Loucy (cell line): Measurements from ENCODE around the gene TOR1AIP2.

Experiments
- EZH2phosphoT487 ChIP-seq: fragments of 200-600 bp; IDR thresholded peaks from 2 replicates; pipeline ENCODE4 v1.6.1; 2018; ENCODE audit warnings: antibody characterized with exemption, mild to moderate bottlenecking, moderate library complexity, borderline replicate concordance
- TF ChIP-seq, protein P1 (sequence below): fragments of 200-600 bp; sonication (generic); conservative IDR thresholded peaks from 2 replicates; pipeline ENCODE4 v1.5.1; 2014; ENCODE audit warnings: mild to moderate bottlenecking, antibody characterized with exemption, low read length

DNA sequence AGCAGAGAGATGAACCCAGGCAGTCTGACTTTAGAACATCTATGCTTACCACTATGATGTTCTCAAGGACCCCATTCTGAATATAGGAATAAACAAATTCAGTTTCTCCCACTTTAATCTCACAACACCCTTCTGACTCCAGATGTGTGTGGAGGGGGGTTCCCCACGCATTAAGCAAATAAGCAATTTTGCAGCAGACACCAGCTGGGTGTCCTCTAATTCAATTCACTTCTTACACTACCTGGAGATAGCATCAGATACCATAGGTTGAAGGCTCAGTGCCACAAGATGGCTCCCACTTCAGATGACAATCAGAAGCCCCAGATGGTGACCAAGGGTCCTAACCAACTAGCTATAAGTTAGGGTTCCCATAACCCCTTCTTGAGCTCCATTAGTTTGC is 46.7 kb upstream of the TOR1AIP2 start:
- TF ChIP-seq, protein P1, sequence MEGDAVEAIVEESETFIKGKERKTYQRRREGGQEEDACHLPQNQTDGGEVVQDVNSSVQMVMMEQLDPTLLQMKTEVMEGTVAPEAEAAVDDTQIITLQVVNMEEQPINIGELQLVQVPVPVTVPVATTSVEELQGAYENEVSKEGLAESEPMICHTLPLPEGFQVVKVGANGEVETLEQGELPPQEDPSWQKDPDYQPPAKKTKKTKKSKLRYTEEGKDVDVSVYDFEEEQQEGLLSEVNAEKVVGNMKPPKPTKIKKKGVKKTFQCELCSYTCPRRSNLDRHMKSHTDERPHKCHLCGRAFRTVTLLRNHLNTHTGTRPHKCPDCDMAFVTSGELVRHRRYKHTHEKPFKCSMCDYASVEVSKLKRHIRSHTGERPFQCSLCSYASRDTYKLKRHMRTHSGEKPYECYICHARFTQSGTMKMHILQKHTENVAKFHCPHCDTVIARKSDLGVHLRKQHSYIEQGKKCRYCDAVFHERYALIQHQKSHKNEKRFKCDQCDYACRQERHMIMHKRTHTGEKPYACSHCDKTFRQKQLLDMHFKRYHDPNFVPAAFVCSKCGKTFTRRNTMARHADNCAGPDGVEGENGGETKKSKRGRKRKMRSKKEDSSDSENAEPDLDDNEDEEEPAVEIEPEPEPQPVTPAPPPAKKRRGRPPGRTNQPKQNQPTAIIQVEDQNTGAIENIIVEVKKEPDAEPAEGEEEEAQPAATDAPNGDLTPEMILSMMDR = no peak
- TF ChIP-seq EZH2phosphoT487 = no peak
